ENCODE measurements around the gene C2CD3. TPM values are rescaled to one million over a fixed set of nuclear protein-coding genes. Genes with fewer than 3 reads are reported as not detected.

The C2CD3 gene
- total RNA-seq, 1 donor from 2014 or later: 23.9 TPM

- Mint-ChIP-seq H3K36me3 (ENCODE audit: low read depth, unreplicated experiment) (peaks cover 10% of the 10 kb centered on the region), H3K27ac (ENCODE audit: unreplicated experiment) (no peak overlapping the region), H3K27me3 (ENCODE audit: unreplicated experiment) (no peaks in the 10 kb centered on the region), H3K4me1 (ENCODE audit: unreplicated experiment) (no peaks in the 10 kb centered on the region), H3K9me3 (ENCODE audit: unreplicated experiment) (no peaks in the 10 kb centered on the region), H3K4me3 (ENCODE audit: unreplicated experiment) (no peak overlapping the region)
- TF ChIP-seq CTCF (IDR thresholded peaks at IDR 0.05; ENCODE audit: unreplicated experiment): no peak
- DNase-seq (ENCODE audit: low spot score): no peak
Observed at GRCh38 chr11:74139151-74139918, 31.5 kb downstream of the C2CD3 start.

DNA sequence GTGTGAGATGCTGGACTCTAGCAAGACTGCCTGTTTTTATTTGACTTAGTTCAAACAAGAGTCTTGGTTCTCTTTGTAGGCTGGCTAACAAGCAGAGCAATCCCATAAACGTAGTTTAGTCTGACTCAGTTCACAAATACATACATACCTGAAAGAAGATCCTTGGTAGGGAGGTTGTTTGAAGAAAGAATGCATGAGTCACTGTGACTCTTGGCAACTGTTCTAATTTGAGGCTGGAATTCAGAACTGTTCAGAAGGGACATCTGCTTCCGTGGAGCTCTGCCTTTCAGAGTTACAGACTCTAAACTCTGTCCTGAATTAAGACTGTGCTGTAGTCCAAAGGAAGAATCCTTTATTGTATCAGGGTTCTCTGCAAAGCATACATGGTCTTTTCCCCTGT is 32.2 kb downstream of the C2CD3 start:
- peaks cover 14% of the 10 kb centered on the region for H3K36me3 Mint-ChIP-seq (ENCODE audit: low read depth, unreplicated experiment)
- H3K9me3 Mint-ChIP-seq (ENCODE audit: unreplicated experiment): no peaks in the 10 kb centered on the region
- H3K4me3 Mint-ChIP-seq (ENCODE audit: unreplicated experiment): no peak overlapping the region
- no peak for DNase-seq (ENCODE audit: low spot score)
- no peak for TF ChIP-seq CTCF (IDR thresholded peaks at IDR 0.05; ENCODE audit: unreplicated experiment)
- H3K27ac Mint-ChIP-seq (ENCODE audit: unreplicated experiment): no peak overlapping the region
- H3K4me1 Mint-ChIP-seq (ENCODE audit: unreplicated experiment): no peaks in the 10 kb centered on the region
- no peaks in the 10 kb centered on the region for H3K27me3 Mint-ChIP-seq (ENCODE audit: unreplicated experiment)

- Mint-ChIP-seq H3K9me3 (ENCODE audit: unreplicated experiment) (no peaks in the 10 kb centered on the region), H3K27me3 (ENCODE audit: unreplicated experiment) (no peaks in the 10 kb centered on the region), H3K36me3 (ENCODE audit: low read depth, unreplicated experiment) (peaks cover 15% of the 10 kb centered on the region), H3K4me1 (ENCODE audit: unreplicated experiment) (no peaks in the 10 kb centered on the region), H3K27ac (ENCODE audit: unreplicated experiment) (no peak overlapping the region), H3K4me3 (ENCODE audit: unreplicated experiment) (no peak overlapping the region)
- no peak for TF ChIP-seq CTCF (IDR thresholded peaks at IDR 0.05; ENCODE audit: unreplicated experiment)
- DNase-seq (ENCODE audit: low spot score): no peak
Observed at GRCh38 chr11:74138021-74138420, 32.8 kb downstream of the C2CD3 start.

- Mint-ChIP-seq H3K27me3 (ENCODE audit: unreplicated experiment) (no peaks in the 10 kb centered on the region), H3K36me3 (ENCODE audit: low read depth, unreplicated experiment) (peaks cover 35% of the 10 kb centered on the region), H3K4me1 (ENCODE audit: unreplicated experiment) (no peaks in the 10 kb centered on the region), H3K9me3 (ENCODE audit: unreplicated experiment) (no peaks in the 10 kb centered on the region), H3K4me3 (ENCODE audit: unreplicated experiment) (no peak overlapping the region), H3K27ac (ENCODE audit: unreplicated experiment) (no peak overlapping the region)
- TF ChIP-seq CTCF (IDR thresholded peaks at IDR 0.05; ENCODE audit: unreplicated experiment): no peak
- no peak for DNase-seq (ENCODE audit: low spot score)
Observed at GRCh38 chr11:74135127-74135840, 35.5 kb downstream of the C2CD3 start.

- H3K4me1 Mint-ChIP-seq (ENCODE audit: unreplicated experiment): no peaks in the 10 kb centered on the region
- H3K27ac Mint-ChIP-seq (ENCODE audit: unreplicated experiment): no peak overlapping the region
- no peak overlapping the region for H3K4me3 Mint-ChIP-seq (ENCODE audit: unreplicated experiment)
Observed at GRCh38 chr11:74134661-74135060, 36.1 kb downstream of the C2CD3 start.

More at GRCh38 chr11:74134661-74135060, 36.1 kb downstream of the C2CD3 start:
- Mint-ChIP-seq H3K9me3 (ENCODE audit: unreplicated experiment) (no peaks in the 10 kb centered on the region), H3K36me3 (ENCODE audit: low read depth, unreplicated experiment) (peaks cover 39% of the 10 kb centered on the region), H3K27me3 (ENCODE audit: unreplicated experiment) (no peaks in the 10 kb centered on the region)
- no peak for TF ChIP-seq CTCF (IDR thresholded peaks at IDR 0.05; ENCODE audit: unreplicated experiment)
- DNase-seq (ENCODE audit: low spot score): no peak

All from endothelial cell (in vitro differentiated cells).